IMR-90 (cell line): ENCODE results near the gene SUGCT. TPM values are rescaled to one million over a fixed set of nuclear protein-coding genes. Genes with fewer than 3 reads are reported as not detected.

Experiments used
- ATAC-seq: fragments of 200-7000 bp; cut with Tn5 transposase; 2 replicates; pipeline ENCODE4 v1.9.1; 2020; ENCODE audit warnings: low read depth, mild to moderate bottlenecking, moderate library complexity
- BruUV-seq: library from RNA; stranded (reverse); fragments of 400-500 nt; replicated peaks from 2 replicates; lab custom pipeline; 2021; lab: Mats Ljungman, UMichigan
- CTCF ChIA-PET: fragments of 300-600 bp; formaldehyde crosslinking; extraction: SDS; loops from one replicate; lab custom pipeline; 2021; ENCODE audit warnings: antibody characterized with exemption; lab: Yijun Ruan, JAX
- POLR2A ChIA-PET: fragments of 300-600 bp; sonication (Branson Sonifier 250); formaldehyde crosslinking; loops from one replicate; lab custom pipeline; 2022; ENCODE audit warnings: antibody characterized with exemption; ENCODE audit not compliant: unreplicated experiment; lab: Charles Lee
- DNase-seq: peaks from one replicate; pipeline ENCODE4 v3.0.0; 2013
- H2AFZ ChIP-seq: replicated peaks from 2 replicates; pipeline ENCODE3; 2013; ENCODE audit warnings: low read length, mild to moderate bottlenecking; ENCODE audit not compliant: poor library complexity
- H2AK5ac ChIP-seq: 2 replicates; pipeline ENCODE4 v1.6.1; 2013; ENCODE audit warnings: low read depth, low read length, inconsistent platforms
- H2AK9ac ChIP-seq: replicated peaks from 2 replicates; pipeline ENCODE3; 2013; ENCODE audit warnings: mild to moderate bottlenecking, low read depth, low read length, moderate library complexity; ENCODE audit not compliant: poor library complexity
- H2BK120ac ChIP-seq: 2 replicates; pipeline ENCODE4 v1.6.1; 2013; ENCODE audit warnings: low read depth, low read length, inconsistent platforms
- H2BK15ac ChIP-seq: 3 replicates; pipeline ENCODE4 v1.6.1; 2013; ENCODE audit warnings: low read depth, low read length, inconsistent platforms
- H2BK20ac ChIP-seq: 2 replicates; pipeline ENCODE4 v1.6.1; 2013; ENCODE audit warnings: low read depth, mild to moderate bottlenecking, inconsistent platforms, low read length, moderate library complexity
- H2BK5ac ChIP-seq: 2 replicates; pipeline ENCODE4 v1.6.1; 2013; ENCODE audit warnings: mild to moderate bottlenecking, low read depth, low read length, inconsistent platforms; ENCODE audit not compliant: poor library complexity, severe bottlenecking
- H3K14ac ChIP-seq: replicated peaks from 2 replicates; pipeline ENCODE4 v1.6.1; 2013; ENCODE audit warnings: low read depth, low read length, inconsistent platforms
- H3K18ac ChIP-seq: 2 replicates; pipeline ENCODE4 v1.6.1; 2013; ENCODE audit warnings: low read depth, low read length, control low read depth
- H3K23ac ChIP-seq: 2 replicates; pipeline ENCODE4 v1.6.1; 2013; ENCODE audit warnings: low read depth, low read length, inconsistent platforms
- H3K27ac ChIP-seq: 2 replicates; pipeline ENCODE4 v1.5.1; 2013; ENCODE audit warnings: mild to moderate bottlenecking, control low read depth, low read length; ENCODE audit not compliant: insufficient read depth
- H3K27me3 ChIP-seq: 2 replicates; pipeline ENCODE4 v1.6.1; 2013; ENCODE audit warnings: low read length; ENCODE audit not compliant: control insufficient read depth, insufficient read depth
- H3K36me3 ChIP-seq: 2 replicates; pipeline ENCODE4 v1.6.1; 2013; ENCODE audit warnings: low read length, mixed read lengths; ENCODE audit not compliant: control insufficient read depth, insufficient read depth
- H3K4ac ChIP-seq: 2 replicates; pipeline ENCODE4 v1.6.1; 2013; ENCODE audit warnings: low read depth, low read length, inconsistent platforms
- H3K4me1 ChIP-seq: 2 replicates; pipeline ENCODE4 v1.6.1; 2013; ENCODE audit warnings: low read length, mixed read lengths; ENCODE audit not compliant: control insufficient read depth, insufficient read depth
- H3K4me2 ChIP-seq: 2 replicates; pipeline ENCODE4 v1.6.1; 2013; ENCODE audit warnings: low read depth, mild to moderate bottlenecking, control low read depth, low read length, moderate library complexity
- H3K4me3 ChIP-seq: 2 replicates; pipeline ENCODE4 v1.5.1; 2013; ENCODE audit warnings: low read depth, mild to moderate bottlenecking, control low read depth, low read length, moderate library complexity; ENCODE audit not compliant: insufficient read depth
- H3K56ac ChIP-seq: 2 replicates; pipeline ENCODE4 v1.6.1; 2013; ENCODE audit warnings: low read length, inconsistent platforms; ENCODE audit not compliant: insufficient read depth; ENCODE audit errors: extremely low read depth
- H3K79me1 ChIP-seq, 2 experiments: 2 replicates each; pipeline ENCODE4 v1.6.1; 2013; ENCODE audit warnings: low read length in 2 of 2, inconsistent platforms in 1 of 2, low read depth in 1 of 2
- H3K9ac ChIP-seq: 2 replicates; pipeline ENCODE4 v1.6.1; 2013; ENCODE audit warnings: low read depth, low read length, control low read depth
- H3K9me1 ChIP-seq: 2 replicates; pipeline ENCODE4 v1.6.1; 2013; ENCODE audit warnings: low read length, inconsistent platforms; ENCODE audit not compliant: insufficient read depth
- H3K9me3 ChIP-seq: 2 replicates; pipeline ENCODE4 v1.6.1; 2013; ENCODE audit warnings: low read length; ENCODE audit not compliant: control insufficient read depth, insufficient read depth
- H4K20me1 ChIP-seq: 2 replicates; pipeline ENCODE4 v1.6.1; 2013; ENCODE audit warnings: low read length, inconsistent platforms; ENCODE audit not compliant: insufficient read depth
- H4K5ac ChIP-seq: 2 replicates; pipeline ENCODE4 v1.6.1; 2013; ENCODE audit warnings: mild to moderate bottlenecking, low read depth, low read length, control low read depth
- H4K8ac ChIP-seq, 2 experiments: 2 replicates each; pipeline ENCODE4 v1.6.1; 2013; ENCODE audit warnings: low read depth in 2 of 2, low read length in 2 of 2, control low read depth in 1 of 2, inconsistent platforms in 1 of 2
- H4K91ac ChIP-seq: 2 replicates; pipeline ENCODE4 v1.6.1; 2013; ENCODE audit warnings: low read depth, low read length, inconsistent platforms; ENCODE audit not compliant: insufficient read depth
- BHLHE40 ChIP-seq: fragments of 150-350 bp; IDR thresholded peaks from 2 replicates; pipeline ENCODE4 v1.6.1; 2016; ENCODE audit warnings: mild to moderate bottlenecking, low read depth, low read length
- CHD1 ChIP-seq: IDR thresholded peaks from 2 replicates; pipeline ENCODE4 v1.6.1; 2012; ENCODE audit warnings: low read depth, low read length, improper control_type of control experiment
- CTCF ChIP-seq: conservative IDR thresholded peaks from 2 replicates; pipeline ENCODE4 v1.5.1; 2012; ENCODE audit warnings: mild to moderate bottlenecking, low read depth, low read length, improper control_type of control experiment
- ELK1 ChIP-seq: fragments of 150-350 bp; IDR thresholded peaks from 2 replicates; pipeline ENCODE4 v1.6.1; 2016; ENCODE audit warnings: low read depth, mild to moderate bottlenecking, low read length, moderate library complexity, borderline replicate concordance
- MAFK ChIP-seq: IDR thresholded peaks from 2 replicates; pipeline ENCODE4 v1.6.1; 2012; ENCODE audit warnings: low read depth, low read length, improper control_type of control experiment
- MAZ ChIP-seq: IDR thresholded peaks from 2 replicates; pipeline ENCODE4 v1.6.1; 2012; ENCODE audit warnings: low read depth, mild to moderate bottlenecking, low read length, improper control_type of control experiment, moderate library complexity, borderline replicate concordance
- MXI1 ChIP-seq: IDR thresholded peaks from 2 replicates; pipeline ENCODE4 v1.6.1; 2012; ENCODE audit warnings: low read depth, mild to moderate bottlenecking, low read length, moderate library complexity, borderline replicate concordance
- POLR2A ChIP-seq: IDR thresholded peaks from 2 replicates; pipeline ENCODE4 v1.6.1; 2012; ENCODE audit warnings: mild to moderate bottlenecking, low read depth, low read length
- WGBS, 2 experiments: methylation state at CpG; one replicate each; pipeline versions ENCODE4 v1.1.5 to v1.1.7; 2013; ENCODE audit warnings: missing lambda C conversion rate in 2 of 2; ENCODE audit not compliant: insufficient read length in 1 of 2; ENCODE audit errors: extremely low coverage in 2 of 2; 5-methylcytosine and 5-hydroxymethylcytosine counted together
- dilution Hi-C: fragments of 300-500 bp; cut with HindIII; formaldehyde crosslinking; loops from one replicate; pipeline ENCODE4 v1.14.3; 2018; ENCODE audit warnings: low sequenced_read_pairs; ENCODE audit not compliant: unreplicated experiment
- in situ Hi-C: fragments of 300-500 bp; cut with MboI; formaldehyde crosslinking; loops from 3 replicates; pipeline ENCODE4 v1.14.3; 2019; ENCODE audit warnings: low sequenced_read_pairs, inconsistent platforms, mixed read lengths
- intact Hi-C: fragments of 100-400 bp; cut with micrococcal nuclease; formaldehyde crosslinking; loops from 2 replicates; pipeline ENCODE4 v1.10.0; 2022
- polyA plus RNA-seq, 3 experiments: library from polyadenylated mRNA; depleted of rRNA; stranded (reverse); fragments of >200 nt; gene quantifications; 2 replicates each; pipeline ENCODE4 v1.2.3, GENCODE V29; 2012; ENCODE audit warnings: low replicate concordance in 1 of 3
- total RNA-seq: library from RNA; depleted of rRNA; stranded (reverse); fragments of >200 nt; gene quantifications from 2 replicates; pipeline ENCODE4 v1.2.3, GENCODE V29; 2012

The SUGCT gene
- total and polyA plus RNA-seq, 2 of the 4 experiments (the other 2 are of a cell fraction): 5.9 to 8.3 TPM

- ChIA-PET POLR2A (interaction anchor here (0.6 kb wide), 1 partner anchor 17 kb away, joined by 5 read pairs; no protein-coding TSS in a partner anchor), CTCF (interaction anchor here (0.7 to 0.8 kb wide), 2 partner anchors 34 to 51 kb away, joined by 3 to 4 read pairs; no protein-coding TSS in a partner anchor)
- Histone ChIP-seq H3K79me1 (no peaks in the 10 kb centered on the region), H4K91ac (no peak overlapping the region), H2AFZ (no peak overlapping the region), H3K27me3 (no peaks in the 10 kb centered on the region), H3K36me3 (no peaks in the 10 kb centered on the region), H3K9ac (no peak overlapping the region), H4K20me1 (no peaks in the 10 kb centered on the region), H3K9me3 (no peaks in the 10 kb centered on the region), H3K14ac (no peak overlapping the region), H3K4me2 (no peak overlapping the region), H4K5ac (no peak overlapping the region), H3K18ac (no peak overlapping the region), H2BK120ac (no peak overlapping the region), H4K8ac (no peak overlapping the region), H2BK15ac (no peak overlapping the region; the same call in 2 of the 3 replicates), H3K4me1 (no peaks in the 10 kb centered on the region), H3K4me3 (no peak overlapping the region), H2BK5ac (no peak overlapping the region), H3K27ac (no peak overlapping the region), H3K9me1 (no peaks in the 10 kb centered on the region), H2AK9ac (no peak overlapping the region), H3K23ac (no peak overlapping the region), H2AK5ac (no peak overlapping the region), H3K56ac (no peak overlapping the region), H2BK20ac (no peak overlapping the region), H3K4ac (no peak overlapping the region)
- DNase-seq: no peak
- dilution Hi-C loops (no loop called here), in situ Hi-C loops (no loop called here), intact Hi-C loops (no loop called here)
- no CpG with 5 or more reads among the region's 5 CpGs for WGBS, 2 experiments
- TF ChIP-seq CHD1 (no peak), CTCF (no peak), POLR2A (no peak), ELK1 (no peak), BHLHE40 (no peak), MAZ (no peak), MAFK (no peak), MXI1 (no peak)
- no peak for ATAC-seq
- no TSS peak for BruUV-seq
Observed at GRCh38 chr7:40402661-40403060, 267.9 kb downstream of the SUGCT start.
